ENCODE data around the gene DNAH17. TPM values are rescaled to one million over a fixed set of nuclear protein-coding genes. Genes with fewer than 3 reads are reported as not detected.

The DNAH17 gene
- total RNA-seq, 2 experiments from 2014 or later, result 0.26 to 0.33 TPM

DNA sequence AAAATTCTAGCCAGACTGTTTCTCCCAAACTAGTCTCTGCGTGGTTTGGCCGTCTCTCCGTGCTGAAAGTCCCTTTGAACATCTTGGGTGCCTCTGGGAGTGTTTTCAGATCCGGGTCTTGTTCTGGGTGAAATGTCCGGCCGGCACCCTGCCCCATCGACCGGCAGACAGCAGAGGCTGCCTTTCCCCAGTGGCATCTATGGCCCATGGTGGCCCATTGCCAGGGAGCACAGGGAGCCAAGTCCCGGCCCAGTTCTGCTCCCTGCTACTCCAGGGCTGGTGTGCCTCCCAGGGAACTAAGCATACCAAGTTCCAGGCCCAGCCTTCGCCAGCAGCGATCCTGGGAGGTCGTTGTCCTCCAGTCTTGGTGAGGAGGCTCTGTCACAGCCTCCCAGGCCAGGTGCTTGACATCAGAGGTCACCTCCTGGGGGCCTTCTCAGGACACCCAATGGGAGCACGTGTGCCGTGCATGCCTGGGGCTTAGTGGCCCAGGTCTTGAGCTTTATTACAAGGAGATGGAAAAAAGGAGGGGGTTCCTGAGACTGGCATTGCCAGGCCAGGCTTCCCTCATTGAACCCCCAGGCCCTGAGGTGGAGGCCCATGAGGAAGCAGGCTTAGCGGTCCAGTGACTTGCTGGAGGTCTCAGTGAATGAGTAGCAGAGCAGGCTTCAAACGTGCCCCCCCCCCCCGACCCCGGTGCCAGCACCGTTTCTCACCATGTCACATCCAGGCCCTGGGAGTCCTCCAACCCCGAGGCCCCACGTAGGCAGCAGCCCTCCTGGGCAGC lies 144.8 kb downstream of the DNAH17 start:
- peaks cover 4% of the 10 kb centered on the region for H3K36me3 Mint-ChIP-seq
- no peaks in the 10 kb centered on the region for H3K9me3 Mint-ChIP-seq
- no peak for DNase-seq
- no peak overlapping the region for H3K27ac Mint-ChIP-seq
- H3K4me3 Mint-ChIP-seq, result no peak overlapping the region
- H3K27me3 Mint-ChIP-seq, result no peaks in the 10 kb centered on the region
- peaks cover 1% of the 10 kb centered on the region for H3K4me1 Mint-ChIP-seq

DNA sequence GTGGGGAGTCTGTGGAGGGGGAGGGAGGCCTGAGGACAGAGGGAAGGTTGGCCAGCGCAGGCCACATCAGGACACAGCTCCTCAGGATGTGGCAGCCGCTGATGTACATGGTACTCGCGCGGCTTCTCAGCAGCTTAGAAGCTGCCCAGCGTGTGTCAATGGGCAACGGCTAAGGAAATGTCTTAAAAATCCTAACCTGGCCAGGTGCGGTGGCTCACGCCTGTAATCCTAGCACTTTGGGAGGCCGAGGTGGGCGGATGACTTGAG lies 145.6 kb downstream of the DNAH17 start:
- no peak for DNase-seq
- Mint-ChIP-seq H3K27ac (no peak overlapping the region), H3K4me3 (no peak overlapping the region), H3K27me3 (no peaks in the 10 kb centered on the region), H3K36me3 (peaks cover 4% of the 10 kb centered on the region), H3K9me3 (no peaks in the 10 kb centered on the region), H3K4me1 (peaks cover 1% of the 10 kb centered on the region)

DNA sequence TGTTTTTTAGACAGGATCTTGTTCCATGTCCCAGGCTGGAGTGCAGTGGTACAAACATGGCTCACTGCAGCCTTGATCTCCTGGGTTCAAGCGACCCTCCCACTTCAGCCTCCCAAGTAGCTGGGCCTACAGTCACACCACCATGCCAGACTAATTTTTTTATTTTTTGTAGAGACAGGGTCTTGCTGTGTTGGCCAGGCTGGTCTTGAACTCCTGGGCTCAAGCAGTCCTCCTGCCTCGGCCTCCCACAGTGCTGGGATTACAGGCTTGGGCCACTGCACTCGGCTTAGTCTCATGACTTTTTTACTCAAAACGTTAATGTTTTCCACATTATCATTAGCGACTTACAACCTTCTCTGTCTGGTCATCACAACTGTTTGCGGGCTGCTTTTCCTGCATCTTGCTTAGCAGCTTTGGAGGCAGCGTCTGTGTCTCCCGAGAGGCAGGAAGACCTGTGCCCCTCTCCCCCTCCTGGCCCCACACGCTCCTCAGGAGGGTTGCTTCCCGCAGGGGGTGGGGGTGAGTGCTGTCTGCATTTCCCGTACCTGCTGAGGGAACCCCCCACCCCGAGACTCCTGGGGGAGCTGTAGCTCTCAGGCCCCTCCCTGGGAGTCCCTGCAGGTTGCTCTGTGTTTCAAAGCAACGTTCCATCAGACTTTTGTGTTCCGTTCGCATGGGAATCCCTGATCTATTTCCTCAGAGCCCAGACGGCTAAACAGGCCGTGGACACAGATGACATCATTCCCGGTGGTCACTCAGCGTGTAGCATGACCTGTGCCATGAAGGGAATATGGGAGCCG lies 146.1 kb downstream of the DNAH17 start:
- peaks cover 1% of the 10 kb centered on the region for H3K4me1 Mint-ChIP-seq
- H3K36me3 Mint-ChIP-seq, result peaks cover 4% of the 10 kb centered on the region
- no peaks in the 10 kb centered on the region for H3K9me3 Mint-ChIP-seq
- H3K27me3 Mint-ChIP-seq, result no peaks in the 10 kb centered on the region
- H3K27ac Mint-ChIP-seq, result no peak overlapping the region
- no peak overlapping the region for H3K4me3 Mint-ChIP-seq
- DNase-seq, result no peak

DNA sequence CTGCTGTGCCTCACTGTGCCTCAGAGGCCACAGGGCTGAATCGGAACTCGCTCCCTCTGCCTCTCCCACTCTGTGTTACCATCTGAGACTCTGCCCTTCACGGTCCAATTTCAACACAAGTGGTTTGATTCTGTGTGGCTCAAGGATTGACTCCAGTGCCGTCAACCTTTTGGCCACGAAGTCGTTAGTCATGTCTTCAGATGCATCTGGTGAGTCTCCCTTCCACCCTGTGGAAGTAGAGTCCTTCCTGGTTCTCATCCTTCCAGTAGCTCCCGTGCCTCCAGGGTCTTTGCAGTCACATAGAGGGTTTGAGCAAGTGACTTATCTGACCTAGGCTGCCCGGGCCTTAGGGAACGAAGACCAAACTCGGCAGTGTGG lies 147.6 kb downstream of the DNAH17 start:
- Mint-ChIP-seq H3K27ac (no peak overlapping the region), H3K4me1 (peaks cover 1% of the 10 kb centered on the region), H3K4me3 (no peak overlapping the region), H3K36me3 (peaks cover 4% of the 10 kb centered on the region), H3K9me3 (no peaks in the 10 kb centered on the region), H3K27me3 (no peaks in the 10 kb centered on the region)
- DNase-seq, result no peak

DNA sequence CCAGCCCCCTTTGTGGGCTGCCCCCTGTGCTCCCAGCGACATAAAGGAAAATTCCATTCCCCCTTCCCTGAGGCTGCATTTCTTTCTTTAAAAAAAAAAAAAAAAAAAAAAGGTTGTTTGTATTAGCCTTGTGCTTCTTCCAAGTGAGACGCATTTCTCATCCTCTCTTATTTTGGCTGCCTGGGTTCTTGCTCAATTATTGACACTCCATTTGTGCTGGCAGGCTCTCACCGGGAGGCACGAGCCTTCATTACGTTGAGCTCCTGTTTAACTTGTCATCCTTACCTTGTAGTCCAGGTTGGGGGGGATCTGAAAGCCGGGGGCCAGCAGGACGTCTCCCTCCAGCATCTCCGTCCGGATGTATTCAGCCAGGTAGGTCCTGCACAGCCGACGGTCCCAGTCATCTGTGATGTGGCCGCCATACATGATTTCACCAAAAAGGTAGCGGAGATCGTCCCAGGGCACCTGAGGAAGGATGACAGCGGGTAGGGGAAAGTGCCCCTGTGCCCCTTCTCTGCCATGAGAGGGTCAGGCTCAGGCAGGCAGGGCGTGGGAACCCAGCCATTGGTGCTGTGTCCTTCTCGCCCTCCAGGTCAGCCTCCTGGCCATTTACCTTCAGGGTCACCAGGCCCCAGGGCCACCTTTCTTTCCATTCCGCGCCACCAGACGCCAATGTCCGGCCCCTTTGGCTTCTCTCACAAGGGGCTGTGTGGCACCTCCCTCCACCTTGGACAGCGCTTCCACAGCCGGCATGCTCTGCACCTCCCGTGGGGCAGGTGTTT lies 148.2 kb downstream of the DNAH17 start:
- no peak for DNase-seq
- H3K27ac Mint-ChIP-seq, result no peak overlapping the region
- no peaks in the 10 kb centered on the region for H3K27me3 Mint-ChIP-seq
- H3K4me3 Mint-ChIP-seq, result no peak overlapping the region
- peaks cover 1% of the 10 kb centered on the region for H3K4me1 Mint-ChIP-seq
- H3K36me3 Mint-ChIP-seq, result peaks cover 4% of the 10 kb centered on the region
- H3K9me3 Mint-ChIP-seq, result no peaks in the 10 kb centered on the region

DNA sequence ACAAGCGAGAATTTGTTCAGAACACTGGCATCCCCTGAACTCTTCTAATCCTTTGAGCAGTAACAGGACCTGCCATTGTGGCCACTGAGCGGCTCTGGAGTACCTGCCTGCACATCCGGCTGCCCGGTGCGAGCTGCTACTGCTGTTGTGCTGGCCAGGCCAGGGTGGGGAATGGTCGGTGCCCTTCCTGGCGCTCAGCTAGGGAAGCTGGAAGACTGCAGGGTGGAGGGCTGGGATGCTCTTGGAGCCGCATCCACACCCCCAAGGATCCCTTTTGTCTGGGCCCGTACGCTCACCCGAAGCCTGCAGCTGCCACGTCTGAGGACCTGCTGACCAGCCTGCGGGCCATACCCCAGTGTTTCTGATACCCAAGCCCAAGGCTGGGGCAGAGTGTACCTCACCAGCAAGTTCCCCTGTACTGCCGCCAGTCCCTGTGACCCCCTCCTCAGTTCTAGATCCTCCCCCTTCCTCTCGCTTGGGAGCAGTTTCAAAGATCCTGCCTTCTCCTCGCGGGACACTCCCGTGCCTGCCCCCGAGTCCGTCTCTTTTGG lies 149.1 kb downstream of the DNAH17 start:
- DNase-seq, result no peak
- Mint-ChIP-seq H3K27me3 (no peaks in the 10 kb centered on the region), H3K4me3 (no peak overlapping the region), H3K27ac (no peak overlapping the region), H3K9me3 (no peaks in the 10 kb centered on the region), H3K36me3 (peaks cover 4% of the 10 kb centered on the region), H3K4me1 (peaks cover 3% of the 10 kb centered on the region)

DNA sequence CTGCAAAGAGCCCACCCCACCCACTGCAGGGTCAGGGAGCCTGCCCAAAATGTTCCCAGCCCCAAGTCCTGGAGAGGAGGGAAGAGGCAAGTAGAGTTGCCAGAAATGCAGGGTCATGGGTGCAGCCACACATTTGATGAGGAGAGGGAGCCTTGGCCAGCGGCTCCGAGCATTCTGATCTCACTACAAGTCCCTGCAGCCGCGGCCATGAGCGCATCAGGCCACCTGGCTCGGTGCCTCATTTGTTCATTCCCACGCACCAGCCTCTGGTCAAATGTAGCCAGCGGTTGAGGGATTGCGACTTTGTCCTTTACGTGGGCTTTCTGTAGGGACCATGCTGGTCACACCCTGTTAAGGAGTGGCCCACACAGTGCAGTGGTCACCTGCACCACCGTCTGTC lies 150.1 kb downstream of the DNAH17 start:
- no peak overlapping the region for H3K27ac Mint-ChIP-seq
- H3K4me3 Mint-ChIP-seq, result no peak overlapping the region
- peaks cover 7% of the 10 kb centered on the region for H3K36me3 Mint-ChIP-seq

DNA sequence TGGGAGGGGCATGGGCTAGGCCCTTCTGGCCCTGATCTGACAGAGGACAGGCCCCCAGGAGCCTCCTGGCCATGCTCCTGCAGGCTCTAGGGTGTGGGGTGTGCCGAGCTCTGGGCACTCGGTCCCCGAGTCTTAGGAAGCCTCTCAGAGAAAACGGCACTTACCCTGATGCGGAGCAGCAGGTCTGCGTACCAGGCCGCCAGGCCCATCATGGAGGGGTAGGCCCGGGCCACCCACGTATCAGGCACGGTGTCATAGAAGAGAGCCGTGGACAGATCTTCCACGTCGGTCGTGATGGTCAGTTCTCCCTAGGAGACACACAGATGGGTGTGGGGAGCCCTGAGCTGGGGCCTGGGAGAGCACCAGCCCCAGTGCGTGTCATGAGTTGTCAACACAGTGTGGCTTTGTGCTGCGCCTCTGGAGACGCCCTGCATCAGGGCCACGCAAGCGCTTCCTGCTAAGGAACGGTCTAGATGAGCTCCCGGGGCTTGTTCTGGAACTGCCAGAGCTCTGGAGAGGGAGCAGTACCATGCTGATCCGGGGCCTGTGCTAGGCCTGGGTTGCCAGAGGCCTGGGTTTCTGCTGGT lies 150.8 kb downstream of the DNAH17 start:
- DNase-seq, result no peak
- Mint-ChIP-seq H3K27me3 (no peaks in the 10 kb centered on the region), H3K9me3 (no peaks in the 10 kb centered on the region), H3K27ac (no peak overlapping the region), H3K4me1 (peaks cover 11% of the 10 kb centered on the region), H3K4me3 (no peak overlapping the region), H3K36me3 (peaks cover 13% of the 10 kb centered on the region)

More for the DNA sequence above, 150.1 kb downstream of the DNAH17 start:
- DNase-seq, result no peak
- Mint-ChIP-seq H3K27me3 (no peaks in the 10 kb centered on the region), H3K4me1 (peaks cover 5% of the 10 kb centered on the region), H3K9me3 (no peaks in the 10 kb centered on the region)

DNA sequence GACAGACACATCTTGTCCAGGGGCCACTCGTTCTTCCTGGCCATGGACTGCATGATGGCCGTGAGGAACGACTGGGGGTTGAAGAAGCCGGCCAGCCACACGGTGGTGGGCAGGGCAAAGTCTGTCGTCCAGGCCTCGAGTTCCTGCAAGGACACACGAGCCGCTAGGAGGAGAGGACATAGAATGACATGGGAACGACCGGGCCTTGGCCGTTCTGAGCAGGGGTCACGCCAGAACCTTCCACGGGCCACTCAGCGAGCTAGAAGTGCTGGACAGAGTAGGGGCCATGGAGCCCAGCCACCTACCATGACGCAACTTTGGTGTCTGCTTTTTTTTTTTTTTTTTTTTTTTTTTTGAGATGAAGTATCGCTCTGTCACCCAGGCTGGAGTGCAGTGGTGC lies 151.8 kb downstream of the DNAH17 start:
- Mint-ChIP-seq H3K27ac (no peak overlapping the region), H3K36me3 (peaks cover 13% of the 10 kb centered on the region), H3K9me3 (no peaks in the 10 kb centered on the region), H3K27me3 (no peaks in the 10 kb centered on the region), H3K4me3 (no peak overlapping the region), H3K4me1 (peaks cover 11% of the 10 kb centered on the region)
- no peak for DNase-seq

DNA sequence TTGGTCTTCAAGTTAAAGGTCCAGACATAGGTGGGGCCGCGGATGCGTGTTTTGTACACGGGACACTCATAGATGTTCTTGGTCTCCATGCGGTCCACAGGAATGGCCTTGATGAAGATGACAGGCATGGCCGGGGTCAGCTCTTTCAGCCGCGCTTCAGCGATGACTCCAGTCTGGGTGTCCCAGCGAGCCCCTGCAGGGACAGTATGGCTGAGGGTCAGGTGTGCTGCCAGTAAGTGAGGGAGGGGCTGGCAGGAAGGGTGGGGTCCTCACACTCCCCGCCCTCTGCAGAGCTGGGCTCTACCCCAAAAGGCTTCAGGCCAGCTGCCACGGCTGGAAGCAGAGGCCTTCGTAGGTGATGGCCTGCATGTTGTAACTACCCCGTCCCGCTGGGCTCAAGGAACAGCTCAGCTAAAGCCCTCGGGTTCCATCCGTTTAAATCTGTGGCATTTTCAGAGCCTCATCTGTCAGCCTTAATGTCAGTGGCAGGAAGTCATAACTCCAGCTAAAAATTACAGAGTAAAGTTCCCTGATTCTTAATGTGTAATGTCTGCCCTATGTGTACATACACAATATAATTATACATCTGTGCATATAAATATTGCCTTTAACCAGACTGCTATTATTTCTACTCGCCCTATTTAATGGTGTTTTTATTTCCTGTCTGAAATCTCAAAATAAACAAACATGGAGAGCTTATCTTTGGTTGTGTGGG lies 153.1 kb downstream of the DNAH17 start:
- Mint-ChIP-seq H3K27ac (no peak overlapping the region), H3K4me3 (no peak overlapping the region), H3K9me3 (no peaks in the 10 kb centered on the region), H3K4me1 (peaks cover 11% of the 10 kb centered on the region), H3K27me3 (no peaks in the 10 kb centered on the region), H3K36me3 (peaks cover 9% of the 10 kb centered on the region)
- no peak for DNase-seq

DNA sequence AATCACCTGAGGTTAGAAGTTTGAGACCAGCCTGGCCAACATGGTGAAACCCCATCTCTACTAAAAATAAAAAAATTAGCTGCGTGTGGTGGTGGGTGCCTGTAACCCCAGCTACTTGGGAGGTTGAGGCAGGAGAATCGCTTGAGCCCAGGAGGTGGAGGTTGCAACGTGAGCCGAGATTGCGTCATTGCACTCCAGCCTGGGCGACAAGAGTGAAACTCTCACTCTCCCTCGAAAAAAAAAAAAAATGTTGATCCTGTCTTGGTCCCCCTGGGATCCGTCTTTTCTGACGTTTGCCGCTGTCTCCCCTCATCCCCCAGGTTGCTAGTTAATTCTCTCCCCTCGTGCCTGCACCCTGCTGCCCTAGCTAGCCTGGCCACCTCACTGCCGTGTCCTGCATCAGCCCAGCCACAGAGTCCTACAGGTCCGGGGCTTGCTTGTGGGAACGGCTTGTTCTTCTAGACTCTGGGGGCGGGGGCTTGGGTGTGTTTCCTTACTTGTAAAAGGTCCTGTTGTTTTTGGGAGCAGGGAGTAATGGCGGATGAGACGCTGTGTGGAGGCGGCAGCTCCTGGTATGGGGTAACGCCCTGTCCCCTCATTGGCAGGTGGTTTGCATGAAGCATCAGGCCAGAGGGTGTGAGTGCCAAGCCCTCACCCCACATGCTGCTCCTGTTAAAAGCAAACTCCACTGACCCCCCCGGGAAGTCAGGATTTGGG lies 154.2 kb downstream of the DNAH17 start:
- Mint-ChIP-seq H3K27me3 (no peaks in the 10 kb centered on the region), H3K4me3 (no peak overlapping the region), H3K9me3 (no peaks in the 10 kb centered on the region), H3K27ac (peak overlapping the region; percentile 69), H3K36me3 (peaks cover 9% of the 10 kb centered on the region), H3K4me1 (peaks cover 11% of the 10 kb centered on the region)
- DNase-seq, result no peak

DNA sequence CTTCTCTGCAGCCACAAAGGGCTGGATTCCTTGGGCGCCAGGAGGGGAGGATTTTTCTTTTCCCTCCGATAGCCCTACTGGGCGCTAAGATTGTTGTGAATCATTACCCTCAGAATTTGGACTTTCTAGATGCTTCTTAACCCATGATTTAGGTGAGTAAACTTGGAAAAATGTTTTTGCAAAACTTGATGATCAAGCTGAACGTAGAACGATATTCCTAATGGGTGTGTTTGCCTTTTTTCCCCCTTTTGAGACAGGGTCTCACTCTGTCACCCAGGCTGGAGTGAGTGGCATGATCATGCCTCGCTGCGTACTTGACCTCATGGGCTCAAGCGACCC lies 155.0 kb downstream of the DNAH17 start:
- DNase-seq, result no peak
- H3K4me1 Mint-ChIP-seq, result peaks cover 15% of the 10 kb centered on the region
- H3K9me3 Mint-ChIP-seq, result no peaks in the 10 kb centered on the region
- H3K27me3 Mint-ChIP-seq, result no peaks in the 10 kb centered on the region
- H3K27ac Mint-ChIP-seq, result no peak overlapping the region
- H3K4me3 Mint-ChIP-seq, result no peak overlapping the region
- H3K36me3 Mint-ChIP-seq, result peaks cover 14% of the 10 kb centered on the region

DNA sequence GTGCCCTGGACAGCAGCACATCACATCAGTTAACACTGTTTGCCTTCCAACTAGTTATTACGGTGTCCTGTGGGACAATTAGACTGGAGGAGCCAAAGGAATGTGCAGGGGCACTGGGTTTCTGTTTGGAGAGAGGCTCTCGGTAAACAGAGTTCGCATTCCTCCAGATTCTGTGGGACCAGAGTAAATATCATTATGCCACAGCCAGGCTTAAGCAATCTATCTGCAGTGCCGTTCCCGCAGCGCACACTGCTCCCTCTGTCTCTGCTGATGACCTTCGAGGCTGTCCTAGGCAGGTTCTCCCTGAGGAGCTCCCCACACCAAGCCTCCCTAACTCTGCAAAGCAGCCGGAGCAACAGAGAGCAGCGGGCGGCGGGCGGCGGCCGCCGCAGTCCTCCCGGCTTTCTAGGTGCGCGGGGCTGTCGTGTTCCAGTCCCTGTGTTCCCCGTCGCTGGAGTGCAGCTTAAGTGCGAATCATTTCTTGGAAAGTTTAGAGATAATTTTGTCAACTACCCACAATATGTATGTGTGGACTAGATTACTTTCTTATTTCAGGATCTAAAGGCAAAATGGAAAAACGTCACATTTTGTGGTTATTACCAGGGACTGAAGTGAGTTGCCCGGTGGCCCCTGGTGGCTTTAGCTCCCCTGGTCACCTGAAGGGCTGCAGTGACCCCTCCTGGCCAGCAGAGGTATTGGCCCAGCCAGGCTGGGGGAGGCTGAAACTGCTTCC lies 155.5 kb downstream of the DNAH17 start:
- Mint-ChIP-seq H3K4me1 (peaks cover 20% of the 10 kb centered on the region), H3K9me3 (no peaks in the 10 kb centered on the region), H3K4me3 (no peak overlapping the region), H3K36me3 (peaks cover 17% of the 10 kb centered on the region), H3K27me3 (no peaks in the 10 kb centered on the region), H3K27ac (peak overlapping the region; percentile 10)
- peak; percentile 72 for DNase-seq
